Measurements from ENCODE around the gene RGS12. TPM values are rescaled to one million over a fixed set of nuclear protein-coding genes. Genes with fewer than 3 reads are reported as not detected.

The RGS12 gene
- total RNA-seq, 3 donors from 2014 or later, result 16.4 to 28.9 (median 16.8) TPM

DNA sequence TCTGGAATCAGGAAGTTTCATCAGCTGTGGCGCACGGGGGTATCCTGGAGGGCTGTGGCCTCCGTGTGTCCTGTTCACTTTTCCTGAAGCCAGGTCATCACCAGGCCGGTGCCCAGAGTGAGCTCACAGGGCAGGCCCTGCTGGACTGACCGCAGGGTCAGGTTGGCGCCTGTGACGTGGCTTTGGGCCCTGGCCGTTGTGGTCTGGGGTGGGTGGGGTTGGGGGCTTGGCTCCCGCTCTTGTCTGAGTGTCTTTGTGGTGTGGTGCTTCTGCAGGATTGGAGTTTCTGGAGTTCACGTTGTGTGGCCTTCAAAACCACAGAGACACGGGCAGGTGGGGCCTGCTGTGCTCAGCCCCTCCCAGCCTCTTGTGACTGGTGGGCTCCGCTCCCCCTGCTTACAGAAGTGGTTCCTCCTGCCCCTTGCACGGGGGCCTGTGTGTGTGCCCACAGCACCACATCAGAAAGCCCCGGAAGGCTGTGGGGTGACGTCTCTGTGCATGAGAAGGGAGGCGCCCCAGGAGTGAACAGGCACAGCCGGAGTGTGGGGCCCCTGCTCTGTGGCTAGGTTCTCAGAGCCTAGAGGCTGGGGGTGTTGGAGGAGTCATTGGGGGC lies 9.5 kb downstream of the RGS12 start:
- no peak overlapping the region for H3K4me3 ChIP-seq
- ATAC-seq (peak; percentile 67), DNase-seq (peak in 1 of 3 donors; percentile 67)
- no peaks in the 10 kb centered on the region for H3K4me1 ChIP-seq (ENCODE audit: low read depth)
- H3K9me3 ChIP-seq, result no peaks in the 10 kb centered on the region
- intact Hi-C loops (cut with DNase I, micrococcal nuclease), result no loop called here
- TF ChIP-seq, protein P1, sequence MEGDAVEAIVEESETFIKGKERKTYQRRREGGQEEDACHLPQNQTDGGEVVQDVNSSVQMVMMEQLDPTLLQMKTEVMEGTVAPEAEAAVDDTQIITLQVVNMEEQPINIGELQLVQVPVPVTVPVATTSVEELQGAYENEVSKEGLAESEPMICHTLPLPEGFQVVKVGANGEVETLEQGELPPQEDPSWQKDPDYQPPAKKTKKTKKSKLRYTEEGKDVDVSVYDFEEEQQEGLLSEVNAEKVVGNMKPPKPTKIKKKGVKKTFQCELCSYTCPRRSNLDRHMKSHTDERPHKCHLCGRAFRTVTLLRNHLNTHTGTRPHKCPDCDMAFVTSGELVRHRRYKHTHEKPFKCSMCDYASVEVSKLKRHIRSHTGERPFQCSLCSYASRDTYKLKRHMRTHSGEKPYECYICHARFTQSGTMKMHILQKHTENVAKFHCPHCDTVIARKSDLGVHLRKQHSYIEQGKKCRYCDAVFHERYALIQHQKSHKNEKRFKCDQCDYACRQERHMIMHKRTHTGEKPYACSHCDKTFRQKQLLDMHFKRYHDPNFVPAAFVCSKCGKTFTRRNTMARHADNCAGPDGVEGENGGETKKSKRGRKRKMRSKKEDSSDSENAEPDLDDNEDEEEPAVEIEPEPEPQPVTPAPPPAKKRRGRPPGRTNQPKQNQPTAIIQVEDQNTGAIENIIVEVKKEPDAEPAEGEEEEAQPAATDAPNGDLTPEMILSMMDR (IDR thresholded peaks at IDR 0.05), result no peak
- H3K36me3 ChIP-seq (ENCODE audit: low read depth), result no peaks in the 10 kb centered on the region

DNA sequence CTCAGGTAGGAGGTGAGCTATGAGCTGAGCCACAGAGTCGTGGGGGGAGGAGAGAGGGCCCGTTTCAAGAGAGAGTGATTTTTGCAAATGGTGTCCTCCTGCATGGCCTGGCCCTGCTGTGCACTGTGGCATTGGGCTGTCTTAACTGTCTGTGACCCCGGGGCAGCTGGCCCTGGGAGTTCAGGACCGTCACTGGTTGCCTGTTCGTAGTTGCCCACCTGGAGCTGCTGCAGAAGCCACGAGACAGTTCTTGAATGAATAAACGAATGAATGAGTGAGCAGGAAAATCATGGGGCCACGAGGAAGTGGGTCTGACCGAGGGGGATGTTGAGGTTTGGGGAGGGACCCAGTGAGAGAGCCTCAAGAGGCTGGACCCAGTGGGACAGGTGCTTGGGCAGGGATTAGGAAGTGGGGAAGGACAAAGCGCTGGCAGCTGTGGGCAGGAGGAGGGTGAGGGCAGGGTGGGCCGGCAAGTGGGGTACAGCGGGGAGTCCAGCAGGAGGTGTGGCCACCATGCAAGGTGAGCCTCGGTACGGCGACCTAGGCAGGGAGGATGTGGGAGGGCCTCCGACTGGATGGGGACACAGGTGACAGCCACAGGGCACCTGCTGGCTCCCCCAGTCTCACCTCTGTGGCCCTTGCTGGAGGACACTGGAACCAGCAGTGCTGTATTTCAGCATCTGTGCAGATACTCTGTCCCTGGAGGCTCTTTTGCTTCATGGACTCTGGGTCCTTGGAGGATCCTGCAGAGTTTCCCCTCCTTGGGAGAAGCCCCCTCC lies 10.2 kb downstream of the RGS12 start:
- no peaks in the 10 kb centered on the region for H3K9me3 ChIP-seq
- no peak overlapping the region for H3K4me3 ChIP-seq
- TF ChIP-seq, protein P1 (IDR thresholded peaks at IDR 0.05), result no peak
- ATAC-seq (peak; percentile 9), DNase-seq (peak in 1 of 3 donors; percentile 46)
- no peaks in the 10 kb centered on the region for H3K36me3 ChIP-seq (ENCODE audit: low read depth)
- H3K4me1 ChIP-seq (ENCODE audit: low read depth), result no peaks in the 10 kb centered on the region
- intact Hi-C loops (cut with DNase I, micrococcal nuclease), result no loop called here

DNA sequence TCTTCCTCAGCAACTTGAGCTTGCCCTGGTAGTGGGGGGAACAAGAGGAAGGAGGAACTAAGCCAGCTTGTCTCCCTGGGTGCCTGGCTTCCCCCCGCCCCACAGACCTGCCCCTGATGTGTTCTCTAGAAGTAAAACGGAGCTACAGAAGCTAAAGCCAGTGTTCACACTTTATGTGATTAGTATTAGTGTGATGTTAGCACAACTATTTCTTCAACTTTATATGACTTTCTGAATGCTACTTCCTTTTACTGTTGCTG lies 10.7 kb downstream of the RGS12 start:
- ATAC-seq, result no peak
- Histone ChIP-seq H3K4me3 (no peak overlapping the region), H3K36me3 (ENCODE audit: low read depth) (no peaks in the 10 kb centered on the region), H3K9me3 (no peaks in the 10 kb centered on the region), H3K4me1 (ENCODE audit: low read depth) (no peaks in the 10 kb centered on the region)
- TF ChIP-seq, protein P1 (IDR thresholded peaks at IDR 0.05), result no peak
- intact Hi-C loops (cut with DNase I, micrococcal nuclease), result no loop called here
- DNase-seq, result no peak

DNA sequence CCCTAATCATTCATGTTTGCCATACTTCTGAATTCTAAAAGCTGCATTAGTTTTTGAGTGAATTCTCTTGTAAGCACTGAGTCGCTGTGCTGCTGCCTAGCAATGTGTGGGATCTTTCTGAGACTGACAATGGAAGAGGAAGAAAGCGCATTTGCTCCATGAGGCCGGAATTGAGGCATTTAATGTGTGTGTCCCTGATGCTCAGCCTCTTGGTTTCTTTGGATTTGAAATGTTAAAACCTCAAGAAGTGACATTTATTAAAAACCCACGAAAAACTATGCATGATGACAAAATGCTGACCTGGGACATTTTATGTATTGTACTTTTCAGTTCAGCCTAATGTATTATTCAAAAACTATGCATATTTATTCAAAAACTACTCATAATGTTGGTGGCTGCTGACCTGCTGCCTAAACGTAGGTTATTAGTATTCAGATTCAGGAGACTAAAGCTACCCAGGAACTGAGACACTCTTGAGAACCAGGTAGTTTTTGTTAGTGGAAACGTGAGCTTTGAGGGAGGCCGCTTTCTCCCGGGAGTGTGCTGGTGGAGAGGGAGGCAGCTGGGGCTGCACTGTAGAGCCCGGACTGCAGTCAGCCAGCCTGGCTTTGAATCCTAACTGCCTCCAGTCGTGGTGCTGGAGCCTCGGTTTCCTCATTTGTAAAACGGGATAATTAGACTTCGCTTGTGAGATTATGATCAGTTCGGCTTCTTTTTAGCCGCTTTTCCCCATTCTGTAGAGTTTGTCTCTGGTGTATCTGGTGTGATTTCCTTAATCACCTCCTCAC lies 11.3 kb downstream of the RGS12 start:
- TF ChIP-seq, protein P1 (IDR thresholded peaks at IDR 0.05), result no peak
- Histone ChIP-seq H3K4me3 (no peak overlapping the region), H3K36me3 (ENCODE audit: low read depth) (no peaks in the 10 kb centered on the region), H3K4me1 (ENCODE audit: low read depth) (no peaks in the 10 kb centered on the region), H3K9me3 (no peaks in the 10 kb centered on the region)
- intact Hi-C loops (cut with DNase I, micrococcal nuclease), result no loop called here
- no peak for DNase-seq
- ATAC-seq, result no peak

DNA sequence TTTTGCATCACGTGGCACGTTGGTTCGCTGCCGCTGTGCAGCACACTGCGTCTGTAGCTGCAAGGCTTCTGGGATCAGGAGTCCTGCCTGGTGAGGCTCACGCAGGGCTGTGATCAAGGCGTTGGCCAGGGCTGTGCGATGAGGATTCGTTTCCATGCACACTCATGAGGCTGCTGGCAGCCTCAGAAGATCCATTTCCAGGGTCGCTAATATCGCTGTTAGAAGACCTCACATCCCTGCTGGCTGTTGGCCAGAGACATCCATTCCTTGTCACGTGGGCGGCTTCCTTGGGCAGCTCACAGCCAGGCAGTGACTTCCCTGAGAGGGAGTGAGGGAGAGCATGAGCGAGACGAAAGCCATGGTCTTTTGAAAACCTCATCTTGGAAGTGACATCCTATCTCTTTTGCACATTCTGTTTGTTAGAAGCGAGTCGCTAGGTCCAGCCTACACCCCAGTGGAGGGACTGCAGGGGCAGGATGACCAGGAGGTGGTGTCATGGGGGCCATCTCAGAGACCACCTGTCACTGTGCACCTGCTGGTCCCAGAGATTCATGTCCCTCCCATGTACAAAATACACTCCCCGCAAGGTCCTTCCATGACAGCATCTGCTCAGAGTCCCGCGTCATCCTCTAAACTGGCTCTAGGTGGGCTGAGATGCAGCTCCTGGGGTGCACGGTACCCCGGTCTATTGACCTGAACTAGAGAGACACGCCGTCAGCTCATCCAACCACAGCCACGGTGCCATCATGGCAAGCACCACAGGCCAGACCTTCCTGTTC lies 12.2 kb downstream of the RGS12 start:
- DNase-seq (no peak), ATAC-seq (no peak)
- Histone ChIP-seq H3K36me3 (ENCODE audit: low read depth) (no peaks in the 10 kb centered on the region), H3K9me3 (no peaks in the 10 kb centered on the region), H3K4me3 (no peak overlapping the region), H3K4me1 (ENCODE audit: low read depth) (no peaks in the 10 kb centered on the region)
- intact Hi-C loops (cut with DNase I, micrococcal nuclease), result no loop called here
- TF ChIP-seq, protein P1 (IDR thresholded peaks at IDR 0.05), result no peak

Data from mucosa of descending colon (tissue), 3 donors.